Measurements from ENCODE around the gene ANXA5.
"Not testable (repeated sequence)": the region's sequence is repeated elsewhere in the genome, so short reads cannot be mapped to it uniquely, and the experiment has no call there.

Gene ANXA5

GRCh38 chr4:121737846-121738554 is 41.2 kb upstream of the ANXA5 start:
- no peak overlapping the region for H3K4me3 ChIP-seq (ENCODE audit: low read depth, low read length)
- TF ChIP-seq, protein P1, sequence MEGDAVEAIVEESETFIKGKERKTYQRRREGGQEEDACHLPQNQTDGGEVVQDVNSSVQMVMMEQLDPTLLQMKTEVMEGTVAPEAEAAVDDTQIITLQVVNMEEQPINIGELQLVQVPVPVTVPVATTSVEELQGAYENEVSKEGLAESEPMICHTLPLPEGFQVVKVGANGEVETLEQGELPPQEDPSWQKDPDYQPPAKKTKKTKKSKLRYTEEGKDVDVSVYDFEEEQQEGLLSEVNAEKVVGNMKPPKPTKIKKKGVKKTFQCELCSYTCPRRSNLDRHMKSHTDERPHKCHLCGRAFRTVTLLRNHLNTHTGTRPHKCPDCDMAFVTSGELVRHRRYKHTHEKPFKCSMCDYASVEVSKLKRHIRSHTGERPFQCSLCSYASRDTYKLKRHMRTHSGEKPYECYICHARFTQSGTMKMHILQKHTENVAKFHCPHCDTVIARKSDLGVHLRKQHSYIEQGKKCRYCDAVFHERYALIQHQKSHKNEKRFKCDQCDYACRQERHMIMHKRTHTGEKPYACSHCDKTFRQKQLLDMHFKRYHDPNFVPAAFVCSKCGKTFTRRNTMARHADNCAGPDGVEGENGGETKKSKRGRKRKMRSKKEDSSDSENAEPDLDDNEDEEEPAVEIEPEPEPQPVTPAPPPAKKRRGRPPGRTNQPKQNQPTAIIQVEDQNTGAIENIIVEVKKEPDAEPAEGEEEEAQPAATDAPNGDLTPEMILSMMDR (IDR thresholded peaks at IDR 0.05; ENCODE audit: low read depth, low read length), result no peak

DNA sequence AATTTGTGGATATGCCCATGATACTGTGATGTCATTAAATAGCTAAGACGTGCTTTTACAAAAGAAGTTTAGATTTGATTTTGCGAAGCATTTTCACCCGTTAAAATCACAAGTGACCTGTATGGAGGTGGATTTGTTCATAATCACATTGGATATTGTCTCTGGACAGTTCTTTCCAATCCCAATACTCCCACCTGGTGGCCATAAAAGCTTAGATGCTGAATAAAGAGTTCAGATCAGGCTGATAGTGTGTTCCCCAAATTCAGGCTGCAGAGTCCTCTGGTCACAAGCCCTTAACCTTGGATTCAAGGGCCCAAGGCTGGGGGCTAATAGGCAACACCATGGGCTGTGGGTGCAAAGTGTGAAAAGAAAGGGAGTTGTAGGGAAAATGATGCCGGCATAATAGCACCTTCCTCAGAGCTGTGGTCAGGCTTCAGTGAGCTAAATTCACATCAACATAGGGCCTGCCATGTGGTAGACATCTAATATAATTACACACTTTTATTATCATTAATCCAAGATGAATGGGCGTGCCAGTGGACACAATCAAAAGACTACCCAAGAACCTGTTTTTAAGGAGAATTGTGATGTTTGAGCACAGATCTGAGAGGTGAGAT is 40.1 kb upstream of the ANXA5 start:
- TF ChIP-seq, protein P1 (IDR thresholded peaks at IDR 0.05; ENCODE audit: low read depth, low read length), result peak; percentile 56
- no peak overlapping the region for H3K4me3 ChIP-seq (ENCODE audit: low read depth, low read length)

DNA sequence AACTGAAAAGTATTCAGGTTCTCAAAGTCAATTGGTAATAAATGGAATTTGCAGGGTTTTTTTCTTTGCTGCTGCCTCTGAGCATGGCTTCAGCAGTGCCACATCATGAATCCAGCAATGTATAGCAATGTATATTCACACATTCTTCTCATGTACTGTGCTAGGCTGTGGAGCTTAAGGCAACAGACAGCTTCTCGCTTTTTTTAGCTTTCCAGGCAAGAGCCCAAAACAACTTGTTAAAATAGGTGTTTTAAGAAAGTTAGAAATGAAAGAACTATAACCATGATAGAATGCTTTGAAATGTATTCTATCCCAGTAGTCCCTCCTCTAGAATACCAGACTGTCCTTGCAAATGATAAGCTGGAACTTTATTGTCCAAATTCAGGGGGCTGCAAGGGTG is 37.8 kb upstream of the ANXA5 start:
- TF ChIP-seq, protein P1 (IDR thresholded peaks at IDR 0.05; ENCODE audit: low read depth, low read length), result no peak
- H3K4me3 ChIP-seq (ENCODE audit: low read depth, low read length), result no peak overlapping the region

GRCh38 chr4:121733942-121734341 is 37.2 kb upstream of the ANXA5 start:
- no peak overlapping the region for H3K4me3 ChIP-seq (ENCODE audit: low read depth, low read length)
- TF ChIP-seq, protein P1 (IDR thresholded peaks at IDR 0.05; ENCODE audit: low read depth, low read length), result no peak

DNA sequence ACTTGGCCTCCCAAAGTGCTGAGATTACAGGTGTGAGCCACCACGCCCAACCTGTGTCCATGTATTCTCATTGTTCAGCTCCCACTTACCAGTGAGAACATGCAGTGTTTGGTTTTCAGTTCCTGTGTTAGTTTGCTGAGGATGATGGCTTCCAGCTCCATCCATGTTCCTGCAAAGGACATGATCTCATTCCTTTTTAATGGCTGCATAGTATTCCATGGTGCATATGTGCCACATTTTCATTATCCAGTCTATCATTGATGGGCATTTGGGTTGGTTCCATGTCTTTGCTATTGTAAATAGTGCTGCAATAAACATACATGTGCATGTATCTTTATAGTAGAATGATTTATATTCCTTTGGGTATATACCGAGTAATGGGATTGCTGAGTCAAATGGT is 33.0 kb upstream of the ANXA5 start:
- H3K4me3 ChIP-seq (ENCODE audit: low read depth, low read length), result not testable (repeated sequence)

- H3K4me3 ChIP-seq (ENCODE audit: low read depth, low read length), result no peak overlapping the region
- TF ChIP-seq, protein P1 (IDR thresholded peaks at IDR 0.05; ENCODE audit: low read depth, low read length), result no peak
These were observed 32.0 kb upstream of the ANXA5 start for GRCh38 chr4:121728798-121729226.

GRCh38 chr4:121728066-121728465 is 31.3 kb upstream of the ANXA5 start:
- no peak overlapping the region for H3K4me3 ChIP-seq (ENCODE audit: low read depth, low read length)
- TF ChIP-seq, protein P1 (IDR thresholded peaks at IDR 0.05; ENCODE audit: low read depth, low read length), result no peak
